Hepatocyte (in vitro differentiated cells): ENCODE measurements around the gene REEP5.

Experiments used
- CTCF ChIP-seq: fragments of 200-600 bp; sonication (generic); IDR thresholded peaks from 2 replicates; pipeline ENCODE4 v1.5.1; 2016; ENCODE audit warnings: antibody characterized with exemption, mild to moderate bottlenecking; ENCODE audit not compliant: poor library complexity
- EZH2phosphoT487 ChIP-seq: fragments of 200-600 bp; sonication (generic); IDR thresholded peaks from one replicate; pipeline ENCODE4 v1.6.1; 2018; ENCODE audit warnings: antibody characterized with exemption, mild to moderate bottlenecking, low read depth, moderate library complexity; ENCODE audit not compliant: unreplicated experiment, severe bottlenecking

DNA sequence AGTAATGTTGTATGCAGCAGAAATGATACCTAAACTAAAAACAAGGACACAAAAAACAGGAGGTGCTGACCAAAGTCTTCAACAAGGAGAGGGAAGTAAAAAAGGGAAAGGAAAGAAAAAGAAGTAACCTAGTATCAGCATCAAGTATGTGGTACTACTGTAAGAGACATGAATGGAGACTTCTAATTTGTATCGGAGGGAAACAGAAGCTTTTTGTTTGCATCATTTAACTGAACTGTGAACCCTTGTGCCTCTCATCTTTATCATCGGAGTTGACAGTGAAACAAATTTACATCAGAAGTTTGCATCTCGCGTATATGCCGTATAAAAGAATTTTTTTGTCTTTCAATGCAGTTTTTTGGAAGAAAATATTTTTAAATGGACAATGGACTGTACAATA, 54.6 kb downstream of the REEP5 start:
- TF ChIP-seq CTCF (no peak), EZH2phosphoT487 (no peak)
